Stimulated activated CD4-positive, alpha-beta T cell treated with anti-CD3 and anti-CD28 coated beads, Interleukin-1b, Interleukin-23, amount 100 ng/mL, for 4 hours (primary cell): Measurements from ENCODE around the gene APH1B.

ENCODE experiments used
- DNase-seq, 2 donors: peaks; one replicate each; pipeline ENCODE4 v3.0.0-alpha.2; 2020; ENCODE audit warnings: low read depth in 2 of 2

APH1B gene

GRCh38 chr15:63353261-63353660 lies 75.9 kb downstream of the APH1B start:
- DNase-seq, result no peak

- no peak for DNase-seq
These were observed 76.5 kb downstream of the APH1B start for GRCh38 chr15:63353887-63354286.

GRCh38 chr15:63354821-63355650 lies 77.6 kb downstream of the APH1B start:
- DNase-seq, result no peak

GRCh38 chr15:63357061-63357460 lies 79.7 kb downstream of the APH1B start:
- DNase-seq, result no peak

- no peak for DNase-seq
These were observed 80.3 kb downstream of the APH1B start for GRCh38 chr15:63357731-63358130.

- no peak for DNase-seq
These were observed 81.0 kb downstream of the APH1B start for GRCh38 chr15:63358241-63359029.
